ENCODE results near the gene NKD2. TPM values are rescaled to one million over a fixed set of nuclear protein-coding genes. Genes with fewer than 3 reads are reported as not detected.

NKD2 gene
- total RNA-seq, 1 experiment from 2014 or later = 12.8 TPM

DNA sequence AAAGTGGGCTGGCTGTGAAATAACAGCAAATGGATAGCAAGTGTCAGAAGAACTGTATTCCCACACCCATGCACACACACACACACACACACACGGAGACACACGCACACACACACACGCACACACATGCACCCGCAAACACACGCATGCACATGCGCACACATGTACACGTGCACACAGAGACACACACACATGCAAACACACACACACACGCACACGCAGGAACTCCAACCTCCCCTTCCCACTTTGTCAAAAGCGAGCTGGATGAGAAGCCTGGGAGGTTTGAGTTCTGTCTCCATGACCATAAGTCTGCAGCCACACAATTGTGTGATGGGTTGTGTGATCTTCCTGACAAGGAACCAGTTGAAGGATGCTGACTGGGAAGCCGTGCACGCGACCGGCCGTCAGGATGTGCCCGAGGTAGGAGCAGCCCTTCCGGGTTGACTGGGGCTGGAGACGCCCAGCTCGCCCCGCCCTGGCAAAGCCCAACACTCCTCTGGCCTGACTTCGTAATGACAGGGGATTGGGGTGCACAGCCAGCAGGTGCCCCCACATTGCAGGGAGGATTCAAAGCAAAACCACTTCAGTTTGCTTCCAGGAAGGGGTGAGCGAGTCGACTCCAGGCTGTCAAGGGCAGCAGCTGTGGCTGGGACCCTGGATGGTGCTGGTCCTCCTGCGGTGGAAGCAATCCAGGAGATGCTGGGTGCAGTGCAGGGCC is 29.3 kb upstream of the NKD2 start:
- DNase-seq (ENCODE audit: low spot score) = no peak
- H3K4me1 Mint-ChIP-seq = no peaks in the 10 kb centered on the region
- TF ChIP-seq, protein P1, sequence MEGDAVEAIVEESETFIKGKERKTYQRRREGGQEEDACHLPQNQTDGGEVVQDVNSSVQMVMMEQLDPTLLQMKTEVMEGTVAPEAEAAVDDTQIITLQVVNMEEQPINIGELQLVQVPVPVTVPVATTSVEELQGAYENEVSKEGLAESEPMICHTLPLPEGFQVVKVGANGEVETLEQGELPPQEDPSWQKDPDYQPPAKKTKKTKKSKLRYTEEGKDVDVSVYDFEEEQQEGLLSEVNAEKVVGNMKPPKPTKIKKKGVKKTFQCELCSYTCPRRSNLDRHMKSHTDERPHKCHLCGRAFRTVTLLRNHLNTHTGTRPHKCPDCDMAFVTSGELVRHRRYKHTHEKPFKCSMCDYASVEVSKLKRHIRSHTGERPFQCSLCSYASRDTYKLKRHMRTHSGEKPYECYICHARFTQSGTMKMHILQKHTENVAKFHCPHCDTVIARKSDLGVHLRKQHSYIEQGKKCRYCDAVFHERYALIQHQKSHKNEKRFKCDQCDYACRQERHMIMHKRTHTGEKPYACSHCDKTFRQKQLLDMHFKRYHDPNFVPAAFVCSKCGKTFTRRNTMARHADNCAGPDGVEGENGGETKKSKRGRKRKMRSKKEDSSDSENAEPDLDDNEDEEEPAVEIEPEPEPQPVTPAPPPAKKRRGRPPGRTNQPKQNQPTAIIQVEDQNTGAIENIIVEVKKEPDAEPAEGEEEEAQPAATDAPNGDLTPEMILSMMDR (IDR thresholded peaks at IDR 0.05) = no peak
- TF ChIP-seq, protein P2, sequence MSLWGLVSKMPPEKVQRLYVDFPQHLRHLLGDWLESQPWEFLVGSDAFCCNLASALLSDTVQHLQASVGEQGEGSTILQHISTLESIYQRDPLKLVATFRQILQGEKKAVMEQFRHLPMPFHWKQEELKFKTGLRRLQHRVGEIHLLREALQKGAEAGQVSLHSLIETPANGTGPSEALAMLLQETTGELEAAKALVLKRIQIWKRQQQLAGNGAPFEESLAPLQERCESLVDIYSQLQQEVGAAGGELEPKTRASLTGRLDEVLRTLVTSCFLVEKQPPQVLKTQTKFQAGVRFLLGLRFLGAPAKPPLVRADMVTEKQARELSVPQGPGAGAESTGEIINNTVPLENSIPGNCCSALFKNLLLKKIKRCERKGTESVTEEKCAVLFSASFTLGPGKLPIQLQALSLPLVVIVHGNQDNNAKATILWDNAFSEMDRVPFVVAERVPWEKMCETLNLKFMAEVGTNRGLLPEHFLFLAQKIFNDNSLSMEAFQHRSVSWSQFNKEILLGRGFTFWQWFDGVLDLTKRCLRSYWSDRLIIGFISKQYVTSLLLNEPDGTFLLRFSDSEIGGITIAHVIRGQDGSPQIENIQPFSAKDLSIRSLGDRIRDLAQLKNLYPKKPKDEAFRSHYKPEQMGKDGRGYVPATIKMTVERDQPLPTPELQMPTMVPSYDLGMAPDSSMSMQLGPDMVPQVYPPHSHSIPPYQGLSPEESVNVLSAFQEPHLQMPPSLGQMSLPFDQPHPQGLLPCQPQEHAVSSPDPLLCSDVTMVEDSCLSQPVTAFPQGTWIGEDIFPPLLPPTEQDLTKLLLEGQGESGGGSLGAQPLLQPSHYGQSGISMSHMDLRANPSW (CRISPR knock-in tag; conservative IDR thresholded peaks at IDR 0.05; ENCODE audit: low read depth) = no peak
- TF ChIP-seq, protein P3, sequence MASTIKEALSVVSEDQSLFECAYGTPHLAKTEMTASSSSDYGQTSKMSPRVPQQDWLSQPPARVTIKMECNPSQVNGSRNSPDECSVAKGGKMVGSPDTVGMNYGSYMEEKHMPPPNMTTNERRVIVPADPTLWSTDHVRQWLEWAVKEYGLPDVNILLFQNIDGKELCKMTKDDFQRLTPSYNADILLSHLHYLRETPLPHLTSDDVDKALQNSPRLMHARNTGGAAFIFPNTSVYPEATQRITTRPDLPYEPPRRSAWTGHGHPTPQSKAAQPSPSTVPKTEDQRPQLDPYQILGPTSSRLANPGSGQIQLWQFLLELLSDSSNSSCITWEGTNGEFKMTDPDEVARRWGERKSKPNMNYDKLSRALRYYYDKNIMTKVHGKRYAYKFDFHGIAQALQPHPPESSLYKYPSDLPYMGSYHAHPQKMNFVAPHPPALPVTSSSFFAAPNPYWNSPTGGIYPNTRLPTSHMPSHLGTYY (CRISPR knock-in tag; IDR thresholded peaks at IDR 0.05) = no peak
- TF ChIP-seq ZNF219 (CRISPR knock-in tag; IDR thresholded peaks at IDR 0.05; ENCODE audit: borderline replicate concordance) = no peak
- TF ChIP-seq, protein P4, sequence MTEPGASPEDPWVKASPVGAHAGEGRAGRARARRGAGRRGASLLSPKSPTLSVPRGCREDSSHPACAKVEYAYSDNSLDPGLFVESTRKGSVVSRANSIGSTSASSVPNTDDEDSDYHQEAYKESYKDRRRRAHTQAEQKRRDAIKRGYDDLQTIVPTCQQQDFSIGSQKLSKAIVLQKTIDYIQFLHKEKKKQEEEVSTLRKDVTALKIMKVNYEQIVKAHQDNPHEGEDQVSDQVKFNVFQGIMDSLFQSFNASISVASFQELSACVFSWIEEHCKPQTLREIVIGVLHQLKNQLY (CRISPR knock-in tag; IDR thresholded peaks at IDR 0.05) = no peak
- no peak for TF ChIP-seq NFYB (CRISPR knock-in tag; conservative IDR thresholded peaks at IDR 0.05; ENCODE audit: low read depth)
- TF ChIP-seq JAZF1 (CRISPR knock-in tag; IDR thresholded peaks at IDR 0.05) = no peak
- TF ChIP-seq, protein P5, sequence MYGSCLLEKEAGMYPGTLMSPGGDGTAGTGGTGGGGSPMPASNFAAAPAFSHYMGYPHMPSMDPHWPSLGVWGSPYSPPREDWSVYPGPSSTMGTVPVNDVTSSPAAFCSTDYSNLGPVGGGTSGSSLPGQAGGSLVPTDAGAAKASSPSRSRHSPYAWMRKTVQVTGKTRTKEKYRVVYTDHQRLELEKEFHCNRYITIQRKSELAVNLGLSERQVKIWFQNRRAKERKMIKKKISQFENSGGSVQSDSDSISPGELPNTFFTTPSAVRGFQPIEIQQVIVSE (CRISPR knock-in tag; IDR thresholded peaks at IDR 0.05; ENCODE audit: borderline replicate concordance) = no peak
- TF ChIP-seq GRHL2 (CRISPR knock-in tag; IDR thresholded peaks at IDR 0.05; ENCODE audit: insufficient replicate concordance, severe bottlenecking) = no peak

DNA sequence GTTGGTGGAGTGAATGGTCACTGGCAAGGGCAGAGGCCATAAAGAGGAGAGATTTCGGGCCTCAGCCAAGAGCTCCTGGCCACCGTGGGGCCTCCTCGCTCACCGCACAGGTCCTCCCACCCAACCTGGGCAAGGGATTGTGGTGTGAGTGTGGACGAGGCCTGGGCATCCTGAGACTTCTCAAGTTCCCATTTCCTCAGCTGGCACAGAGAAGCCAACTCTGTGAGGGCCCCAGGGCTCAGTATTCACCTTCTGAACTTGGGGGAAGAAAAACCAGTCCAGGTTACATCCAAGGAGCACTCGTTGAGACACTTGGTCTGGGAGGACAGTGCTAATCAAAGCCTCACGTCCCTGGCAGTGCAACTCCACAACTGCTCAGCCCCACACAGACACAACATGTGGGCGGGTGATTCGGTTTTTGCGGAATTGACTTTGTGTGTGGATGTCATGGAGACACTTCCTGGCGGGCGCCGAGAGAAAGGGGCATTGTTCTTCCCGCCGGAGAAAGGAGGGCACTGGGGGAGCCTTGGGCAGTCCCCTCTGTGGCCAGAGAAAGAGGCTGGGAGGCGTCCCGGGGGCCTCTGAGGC is 28.5 kb upstream of the NKD2 start:
- peaks cover 4% of the 10 kb centered on the region for H3K9me3 Mint-ChIP-seq
- CTCF ChIA-PET = interaction anchor here (1.4 to 4.2 kb wide), 5 partner anchors 10 to 49 kb away, joined by 3 to 26 read pairs (median 15); no protein-coding TSS in a partner anchor
- H3K4me3 Mint-ChIP-seq = no peak overlapping the region
- no peak for TF ChIP-seq KAT7 (CRISPR knock-in tag; IDR thresholded peaks at IDR 0.05; ENCODE audit: borderline replicate concordance)
- no peak for TF ChIP-seq ZNF219 (CRISPR knock-in tag; IDR thresholded peaks at IDR 0.05; ENCODE audit: borderline replicate concordance)
- TF ChIP-seq MYBL2 (CRISPR knock-in tag; IDR thresholded peaks at IDR 0.05) = no peak
- TF ChIP-seq, protein P6, sequence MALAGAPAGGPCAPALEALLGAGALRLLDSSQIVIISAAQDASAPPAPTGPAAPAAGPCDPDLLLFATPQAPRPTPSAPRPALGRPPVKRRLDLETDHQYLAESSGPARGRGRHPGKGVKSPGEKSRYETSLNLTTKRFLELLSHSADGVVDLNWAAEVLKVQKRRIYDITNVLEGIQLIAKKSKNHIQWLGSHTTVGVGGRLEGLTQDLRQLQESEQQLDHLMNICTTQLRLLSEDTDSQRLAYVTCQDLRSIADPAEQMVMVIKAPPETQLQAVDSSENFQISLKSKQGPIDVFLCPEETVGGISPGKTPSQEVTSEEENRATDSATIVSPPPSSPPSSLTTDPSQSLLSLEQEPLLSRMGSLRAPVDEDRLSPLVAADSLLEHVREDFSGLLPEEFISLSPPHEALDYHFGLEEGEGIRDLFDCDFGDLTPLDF (CRISPR knock-in tag; IDR thresholded peaks at IDR 0.05) = no peak
- TF ChIP-seq, protein P7, sequence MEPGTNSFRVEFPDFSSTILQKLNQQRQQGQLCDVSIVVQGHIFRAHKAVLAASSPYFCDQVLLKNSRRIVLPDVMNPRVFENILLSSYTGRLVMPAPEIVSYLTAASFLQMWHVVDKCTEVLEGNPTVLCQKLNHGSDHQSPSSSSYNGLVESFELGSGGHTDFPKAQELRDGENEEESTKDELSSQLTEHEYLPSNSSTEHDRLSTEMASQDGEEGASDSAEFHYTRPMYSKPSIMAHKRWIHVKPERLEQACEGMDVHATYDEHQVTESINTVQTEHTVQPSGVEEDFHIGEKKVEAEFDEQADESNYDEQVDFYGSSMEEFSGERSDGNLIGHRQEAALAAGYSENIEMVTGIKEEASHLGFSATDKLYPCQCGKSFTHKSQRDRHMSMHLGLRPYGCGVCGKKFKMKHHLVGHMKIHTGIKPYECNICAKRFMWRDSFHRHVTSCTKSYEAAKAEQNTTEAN (CRISPR knock-in tag; IDR thresholded peaks at IDR 0.05) = no peak
- TF ChIP-seq, protein P8, sequence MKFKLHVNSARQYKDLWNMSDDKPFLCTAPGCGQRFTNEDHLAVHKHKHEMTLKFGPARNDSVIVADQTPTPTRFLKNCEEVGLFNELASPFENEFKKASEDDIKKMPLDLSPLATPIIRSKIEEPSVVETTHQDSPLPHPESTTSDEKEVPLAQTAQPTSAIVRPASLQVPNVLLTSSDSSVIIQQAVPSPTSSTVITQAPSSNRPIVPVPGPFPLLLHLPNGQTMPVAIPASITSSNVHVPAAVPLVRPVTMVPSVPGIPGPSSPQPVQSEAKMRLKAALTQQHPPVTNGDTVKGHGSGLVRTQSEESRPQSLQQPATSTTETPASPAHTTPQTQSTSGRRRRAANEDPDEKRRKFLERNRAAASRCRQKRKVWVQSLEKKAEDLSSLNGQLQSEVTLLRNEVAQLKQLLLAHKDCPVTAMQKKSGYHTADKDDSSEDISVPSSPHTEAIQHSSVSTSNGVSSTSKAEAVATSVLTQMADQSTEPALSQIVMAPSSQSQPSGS (CRISPR knock-in tag; IDR thresholded peaks at IDR 0.05; ENCODE audit: borderline replicate concordance, low read depth) = no peak
- H3K4me1 Mint-ChIP-seq = no peaks in the 10 kb centered on the region
- POLR2A ChIA-PET = no interaction called here
- DNase-seq (ENCODE audit: low spot score) (no peak), ATAC-seq (no peak)
- H3K27ac Mint-ChIP-seq = no peak overlapping the region
- H3K27me3 Mint-ChIP-seq (ENCODE audit: low read depth) = no peaks in the 10 kb centered on the region
- no peaks in the 10 kb centered on the region for H3K36me3 Mint-ChIP-seq

More for the DNA sequence above, 29.3 kb upstream of the NKD2 start:
- Mint-ChIP-seq H3K9me3 (no peaks in the 10 kb centered on the region; the same call in 1 of the 2 replicates), H3K27ac (no peak overlapping the region), H3K27me3 (ENCODE audit: low read depth) (no peaks in the 10 kb centered on the region), H3K4me3 (no peak overlapping the region), H3K36me3 (no peaks in the 10 kb centered on the region)
- no peak for ATAC-seq
- ChIA-PET POLR2A (no interaction called here), CTCF (interaction anchor here (2.9 to 4.2 kb wide), 2 partner anchors 11 to 31 kb away, joined by 8 to 20 read pairs; no protein-coding TSS in a partner anchor)

All from WTC11 (cell line).